Lower leg skin (tissue), 3 donors: Measurements from ENCODE around the gene PERM1.

Experiments used
- CTCF ChIP-seq, 3 donors: fragments of 450-650 bp; IDR thresholded peaks; one replicate each; pipeline ENCODE4 v1.5.1; 2016; ENCODE audit warnings: antibody characterized with exemption in 3 of 3, mild to moderate bottlenecking in 3 of 3, moderate library complexity in 2 of 3
- POLR2A ChIP-seq, 2 donors: fragments of 450-650 bp; IDR thresholded peaks; one replicate each; pipeline ENCODE4 v1.6.1; 2016 to 2017; ENCODE audit warnings: antibody characterized with exemption in 2 of 2, mild to moderate bottlenecking in 1 of 2, moderate library complexity in 1 of 2

- TF ChIP-seq CTCF (IDR thresholded peaks at IDR 0.05): no peak
- no peak for TF ChIP-seq POLR2A (IDR thresholded peaks at IDR 0.05)
Observed at GRCh38 chr1:944341-945325, 37.3 kb downstream of the PERM1 start.
